Measurements from ENCODE around the gene EDIL3.

DNA sequence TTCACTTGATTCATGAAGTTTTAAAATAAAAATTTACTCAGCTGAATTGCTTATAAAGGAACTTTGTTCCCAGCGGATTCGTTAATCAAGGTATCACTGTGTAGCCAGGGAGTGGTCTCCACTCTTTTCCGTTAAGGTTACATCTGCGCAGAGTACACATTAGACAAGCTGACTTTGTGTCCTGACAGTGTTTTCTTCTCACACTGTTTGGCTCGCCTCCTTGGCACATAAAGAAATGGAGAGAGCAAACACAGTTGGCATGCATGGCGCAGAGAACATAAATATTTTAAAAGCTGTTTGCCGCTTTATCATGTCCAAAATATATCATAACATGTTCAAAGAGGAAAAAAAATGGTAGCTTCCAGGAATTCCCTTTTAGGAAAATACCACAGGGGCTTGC, 153.2 kb downstream of the EDIL3 start:
- TF ChIP-seq RBBP5 (conservative IDR thresholded peaks at IDR 0.05) (no peak), NFYB (IDR thresholded peaks at IDR 0.05; ENCODE audit: insufficient read depth, low read depth, low read length) (no peak), YY1 (IDR thresholded peaks at IDR 0.05; ENCODE audit: low read depth, low read length) (no peak), FOXK2 (IDR thresholded peaks at IDR 0.05) (no peak), ZNF274 (IDR thresholded peaks at IDR 0.05; ENCODE audit: insufficient read depth, insufficient read length) (no peak), CTCF (IDR thresholded peaks at IDR 0.05 in 2 of 3, conservative IDR thresholded peaks at IDR 0.05 in 1 of 3; ENCODE audit: control insufficient read depth in 2 of 3, extremely low read depth in 1 of 3, insufficient read depth in 1 of 3, low read depth in 3 of 3, low read length in 3 of 3) (no peak)
